Vagina (tissue), 2 donors: ENCODE measurements around the gene USP32. TPM values are rescaled to one million over a fixed set of nuclear protein-coding genes. Genes with fewer than 3 reads are reported as not detected.
"Not testable (repeated sequence)": the region's sequence is repeated elsewhere in the genome, so short reads cannot be mapped to it uniquely, and the experiment has no call there.

ENCODE experiments used
- DNase-seq, 2 donors: peaks; one replicate each; pipeline ENCODE4 v3.0.0-alpha.2; 2017; ENCODE audit errors: extremely low spot score in 2 of 2
- H3K27ac ChIP-seq: fragments of 200-600 bp; sonication (generic); one replicate; pipeline ENCODE4 v1.5.1; 2019
- H3K27me3 ChIP-seq: fragments of 200-600 bp; sonication (generic); one replicate; pipeline ENCODE4 v1.5.1; 2019
- H3K36me3 ChIP-seq, 2 donors: fragments of 200-600 bp; sonication (generic); one replicate each; pipeline ENCODE4 v1.5.1; 2017 to 2019
- H3K4me1 ChIP-seq: fragments of 200-600 bp; sonication (generic); one replicate; pipeline ENCODE4 v1.5.1; 2019
- H3K4me3 ChIP-seq, 2 donors: fragments of 200-600 bp; sonication (generic); 1 replicate in 1 of 2; 2 replicates in 1 of 2; pipeline ENCODE4 v1.5.1; 2016 to 2019
- H3K9me3 ChIP-seq: fragments of 200-600 bp; sonication (generic); one replicate; pipeline ENCODE4 v1.5.1; 2019
- CTCF ChIP-seq, 3 experiments: fragments of 450-650 bp in 2 of 3; fragments of 200-600 bp in 1 of 3; sonication (generic) in 1 of 3; IDR thresholded peaks; one replicate each; pipeline ENCODE4 v1.5.1; 2017 to 2019; ENCODE audit warnings: antibody characterized with exemption in 3 of 3, mild to moderate bottlenecking in 2 of 3, moderate library complexity in 2 of 3
- POLR2A ChIP-seq, 2 donors: fragments of 450-650 bp; IDR thresholded peaks; one replicate each; pipeline ENCODE4 v1.6.1; 2017; ENCODE audit warnings: antibody characterized with exemption in 2 of 2, mild to moderate bottlenecking in 2 of 2, moderate library complexity in 2 of 2
- POLR2AphosphoS5 ChIP-seq, 2 donors: sonication (generic); formaldehyde crosslinking; IDR thresholded peaks; one replicate each; pipeline ENCODE4 v1.9.0; 2017; ENCODE audit warnings: antibody characterized with exemption in 2 of 2, mild to moderate bottlenecking in 2 of 2, low read depth in 1 of 2; ENCODE audit not compliant: insufficient read depth in 1 of 2
- intact Hi-C: fragments of 100-400 bp; cut with DNase I; formaldehyde crosslinking; loops from one replicate; pipeline ENCODE4 v1.15.1; 2023
- total RNA-seq: library from RNA; depleted of rRNA; stranded (reverse); fragments of >200 nt; gene quantifications from one replicate; pipeline ENCODE4 v1.2.3, GENCODE V29; 2016

USP32 gene
- total RNA-seq, 1 donor from 2014 or later = 63.6 TPM

DNA sequence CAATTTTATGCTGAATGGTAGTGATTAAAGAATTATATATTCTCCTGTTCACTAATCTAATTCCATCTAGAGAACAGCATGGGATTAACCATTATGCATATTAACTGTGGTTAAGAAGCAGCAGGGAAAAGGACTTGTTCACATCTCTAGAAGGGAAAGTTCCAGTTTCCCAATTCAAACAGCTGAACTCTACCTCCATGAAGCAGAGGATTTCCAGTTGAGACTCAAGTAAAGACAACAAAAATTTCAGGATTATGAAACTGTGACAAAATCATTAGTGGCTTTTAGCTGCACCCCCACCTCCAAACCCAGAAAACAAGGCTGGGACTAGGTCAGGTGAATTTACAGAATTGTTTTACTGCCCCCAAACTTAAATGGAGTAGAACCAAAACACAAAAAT lies 73.6 kb downstream of the USP32 start:
- H3K27me3 ChIP-seq = no peaks in the 10 kb centered on the region
- H3K4me1 ChIP-seq = peaks cover 7% of the 10 kb centered on the region
- DNase-seq = no peak
- TF ChIP-seq POLR2AphosphoS5 (IDR thresholded peaks at IDR 0.05; ENCODE audit: insufficient read depth in 1 of 2, low read depth in 1 of 2) (no peak), CTCF (IDR thresholded peaks at IDR 0.05) (no peak), POLR2A (IDR thresholded peaks at IDR 0.05) (no peak)
- no peaks in the 10 kb centered on the region for H3K36me3 ChIP-seq
- no peaks in the 10 kb centered on the region for H3K9me3 ChIP-seq
- intact Hi-C loops = no loop called here
- H3K4me3 ChIP-seq = no peak overlapping the region
- no peak overlapping the region for H3K27ac ChIP-seq

DNA sequence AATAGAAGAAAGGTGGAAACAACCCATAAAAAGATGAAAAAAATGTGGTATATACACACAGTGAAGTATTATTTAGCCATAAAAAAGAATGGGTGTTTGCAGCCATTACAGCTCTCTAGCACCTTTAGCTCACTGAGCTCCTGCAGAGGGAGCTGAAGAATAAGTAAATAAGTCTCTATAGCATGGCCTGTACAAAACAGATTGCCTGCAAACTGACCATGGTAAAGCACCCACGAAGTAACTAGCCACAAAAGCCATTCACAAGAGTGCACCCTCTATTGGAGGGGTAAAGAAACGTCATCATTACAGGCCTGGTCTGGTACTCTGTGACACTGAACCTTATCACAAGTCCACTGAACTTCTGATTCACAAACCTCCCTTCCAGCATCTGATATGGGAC lies 76.3 kb downstream of the USP32 start:
- Histone ChIP-seq H3K4me3 (no peak overlapping the region), H3K27me3 (no peaks in the 10 kb centered on the region), H3K27ac (no peak overlapping the region), H3K4me1 (peaks cover 6% of the 10 kb centered on the region), H3K36me3 (no peaks in the 10 kb centered on the region), H3K9me3 (no peaks in the 10 kb centered on the region)
- DNase-seq = no peak
- TF ChIP-seq POLR2AphosphoS5 (IDR thresholded peaks at IDR 0.05; ENCODE audit: insufficient read depth in 1 of 2, low read depth in 1 of 2) = no peak
- TF ChIP-seq CTCF (IDR thresholded peaks at IDR 0.05) = no peak
- TF ChIP-seq POLR2A (IDR thresholded peaks at IDR 0.05) = no peak
- intact Hi-C loops = no loop called here

- H3K4me3 ChIP-seq, DNase-seq, H3K36me3 ChIP-seq, H3K4me1 ChIP-seq, H3K27ac ChIP-seq, H3K9me3 ChIP-seq, intact Hi-C loops, H3K27me3 ChIP-seq: not testable (repeated sequence)
Measured at GRCh38 chr17:60314900-60315299, 77.0 kb downstream of the USP32 start.

DNA sequence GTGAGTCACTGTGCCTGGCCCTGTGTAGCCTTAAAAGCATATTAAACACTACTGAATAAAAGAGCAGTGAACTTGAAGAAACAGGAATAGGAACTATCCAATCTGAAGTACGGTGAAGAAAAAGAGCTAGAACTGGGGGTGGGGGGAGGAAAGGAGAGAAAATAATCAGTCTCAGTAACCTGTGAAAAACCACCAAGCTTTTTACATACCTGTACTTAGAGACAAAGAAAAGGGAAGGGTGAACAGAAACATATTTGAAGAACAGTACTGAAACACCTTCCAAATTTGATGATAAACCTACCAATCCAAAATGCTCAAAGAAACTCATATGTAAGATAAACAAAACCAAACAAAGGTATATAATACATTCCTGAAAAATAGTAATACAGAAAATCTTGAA lies 77.5 kb downstream of the USP32 start:
- intact Hi-C loops = no loop called here
- Histone ChIP-seq H3K4me3 (no peak overlapping the region), H3K9me3 (no peaks in the 10 kb centered on the region), H3K36me3 (no peaks in the 10 kb centered on the region), H3K4me1 (no peaks in the 10 kb centered on the region), H3K27me3 (no peaks in the 10 kb centered on the region), H3K27ac (no peak overlapping the region)
- DNase-seq = no peak
- TF ChIP-seq CTCF (IDR thresholded peaks at IDR 0.05) (no peak), POLR2A (IDR thresholded peaks at IDR 0.05) (no peak), POLR2AphosphoS5 (IDR thresholded peaks at IDR 0.05; ENCODE audit: insufficient read depth in 1 of 2, low read depth in 1 of 2) (no peak)

GRCh38 chr17:60311936-60312335 lies 80.0 kb downstream of the USP32 start:
- H3K27ac ChIP-seq = no peak overlapping the region

More at GRCh38 chr17:60311936-60312335, 80.0 kb downstream of the USP32 start:
- H3K9me3 ChIP-seq = no peaks in the 10 kb centered on the region
- no peak for DNase-seq
- no peak overlapping the region for H3K4me3 ChIP-seq
- TF ChIP-seq POLR2AphosphoS5 (IDR thresholded peaks at IDR 0.05; ENCODE audit: insufficient read depth in 1 of 2, low read depth in 1 of 2) (no peak), POLR2A (IDR thresholded peaks at IDR 0.05) (no peak), CTCF (IDR thresholded peaks at IDR 0.05) (no peak)
- H3K36me3 ChIP-seq = peaks cover 0 to 7% of the 10 kb centered on the region in 2 donors
- intact Hi-C loops = no loop called here
- no peaks in the 10 kb centered on the region for H3K4me1 ChIP-seq
- no peaks in the 10 kb centered on the region for H3K27me3 ChIP-seq
